ENCODE measurements around the gene SNTA1.
A peak's percentile ranks its signal among the peaks of the same experiment; 100 is the strongest.
"Not testable (repeated sequence)": the region's sequence is repeated elsewhere in the genome, so short reads cannot be mapped to it uniquely, and the experiment has no call there.

The SNTA1 gene

DNA sequence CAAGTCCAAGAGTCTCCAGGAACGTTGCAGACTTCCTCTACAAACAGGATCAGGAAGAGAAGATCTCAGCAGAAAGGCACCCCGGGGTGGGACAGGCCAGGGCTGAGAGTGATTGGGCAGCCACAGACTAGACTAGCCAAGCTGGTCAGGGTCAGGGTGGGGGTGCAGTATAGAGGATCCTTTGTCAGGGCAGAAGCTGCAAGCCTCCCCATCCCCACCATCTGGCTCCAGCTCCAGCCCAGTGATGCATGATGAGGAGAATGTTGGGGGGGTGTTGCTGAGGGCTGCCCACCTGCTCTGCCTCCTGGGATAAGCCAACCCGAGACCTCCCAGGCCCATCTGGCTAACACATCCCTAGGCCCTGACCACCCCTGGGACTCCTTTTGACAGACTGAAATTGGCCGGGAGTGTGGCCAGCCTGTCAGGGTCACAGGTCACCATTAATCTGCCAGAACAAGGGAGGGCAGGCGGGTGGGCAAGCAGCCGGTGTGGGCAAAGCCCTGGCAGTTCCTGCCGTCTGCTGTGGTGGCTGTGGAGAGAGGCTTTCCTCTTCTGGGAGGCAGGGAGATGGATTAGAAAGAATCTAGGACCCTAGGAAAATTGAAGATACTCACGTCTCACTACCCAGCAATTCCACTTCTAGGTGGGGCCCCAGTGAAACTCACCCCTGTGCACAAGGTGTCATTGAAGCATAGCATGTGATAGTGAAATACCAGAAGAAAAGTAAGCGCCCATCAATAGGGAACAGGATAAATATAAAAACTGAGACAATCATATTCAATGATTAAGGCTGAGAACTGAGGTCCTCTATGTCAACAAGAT lies 22.1 kb upstream of the SNTA1 start:
- peak; percentile 98 for DNase-seq

DNA sequence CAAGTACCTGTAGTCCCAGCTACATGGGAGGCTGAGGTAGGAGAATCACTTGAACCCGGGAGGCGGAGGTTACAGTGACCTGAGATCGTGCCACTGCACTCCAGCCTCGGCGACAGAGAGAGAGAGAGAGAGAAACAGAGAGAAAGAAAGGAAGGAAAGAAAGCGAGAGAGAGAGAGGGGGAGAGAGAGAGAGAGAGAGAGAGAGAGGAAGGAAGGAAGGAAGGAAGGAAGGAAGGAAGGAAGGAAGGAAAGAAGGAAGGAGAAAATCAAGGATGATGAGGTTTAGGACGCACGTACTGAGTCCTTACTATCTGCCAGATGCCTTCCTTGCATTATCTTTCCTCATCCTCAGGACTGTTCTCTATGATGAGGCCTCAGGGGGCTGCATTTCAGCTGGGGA lies 21.2 kb upstream of the SNTA1 start:
- DNase-seq: not testable (repeated sequence)

GRCh38 chr20:33463332-33464101 lies 20.0 kb upstream of the SNTA1 start:
- DNase-seq: peak; percentile 55

GRCh38 chr20:33460711-33461110 lies 17.1 kb upstream of the SNTA1 start:
- DNase-seq: peak; percentile 90

DNA sequence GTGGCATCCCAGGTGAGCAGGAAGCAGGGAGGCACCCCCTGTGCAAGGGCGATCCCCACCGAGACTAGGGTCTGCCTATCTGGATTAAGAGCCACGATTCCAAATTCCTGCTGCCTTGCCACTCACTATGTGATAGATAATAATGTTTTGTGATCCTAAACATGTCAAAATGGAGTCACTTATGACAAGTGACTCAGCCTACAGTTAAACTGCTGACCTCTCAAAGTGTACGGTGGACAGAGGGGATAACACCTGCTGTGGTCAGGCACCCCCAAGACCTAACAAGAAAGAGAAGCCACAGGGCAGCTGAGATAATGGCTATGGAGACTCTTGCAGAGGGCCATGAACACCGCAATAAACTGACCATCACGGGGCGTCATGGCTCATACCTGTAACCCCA lies 16.0 kb upstream of the SNTA1 start:
- no peak for DNase-seq

DNA sequence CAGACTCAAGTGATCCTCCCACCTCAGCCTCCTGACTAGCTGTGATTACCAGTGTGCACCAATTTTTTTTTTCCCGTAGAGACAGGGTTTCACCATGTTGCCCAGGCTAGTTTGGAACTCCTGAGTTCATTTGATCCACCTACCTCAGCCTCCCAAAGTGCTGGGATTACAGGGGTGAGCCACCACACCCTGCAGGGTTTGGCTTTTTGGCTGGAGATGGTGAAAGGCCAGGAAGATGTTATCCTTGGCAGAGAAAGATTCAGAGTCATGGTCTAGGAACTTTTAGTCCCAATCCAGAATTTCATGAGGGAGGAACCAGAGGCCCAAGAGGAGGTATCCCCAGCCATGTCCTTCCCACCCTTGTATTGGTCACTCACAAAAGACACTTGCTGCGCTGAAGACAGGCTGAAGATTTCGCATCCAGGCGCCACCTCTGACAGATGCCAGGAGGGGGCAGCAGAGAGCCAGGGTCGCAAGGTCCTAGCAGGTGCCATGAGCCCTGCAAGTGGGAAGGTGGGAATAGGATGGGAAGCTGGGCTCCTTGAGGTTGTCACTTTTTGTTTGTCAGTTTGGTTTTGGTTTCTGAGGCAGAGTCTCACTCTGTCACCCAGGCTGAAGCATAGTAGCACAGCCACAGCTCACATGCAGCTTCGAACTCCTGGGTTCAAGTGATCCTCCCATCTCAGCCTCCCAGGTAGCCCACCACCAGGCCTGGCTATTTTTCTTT lies 13.5 kb upstream of the SNTA1 start:
- DNase-seq: peak; percentile 86

GRCh38 chr20:33450867-33451266 lies 7.3 kb upstream of the SNTA1 start:
- DNase-seq: no peak

DNA sequence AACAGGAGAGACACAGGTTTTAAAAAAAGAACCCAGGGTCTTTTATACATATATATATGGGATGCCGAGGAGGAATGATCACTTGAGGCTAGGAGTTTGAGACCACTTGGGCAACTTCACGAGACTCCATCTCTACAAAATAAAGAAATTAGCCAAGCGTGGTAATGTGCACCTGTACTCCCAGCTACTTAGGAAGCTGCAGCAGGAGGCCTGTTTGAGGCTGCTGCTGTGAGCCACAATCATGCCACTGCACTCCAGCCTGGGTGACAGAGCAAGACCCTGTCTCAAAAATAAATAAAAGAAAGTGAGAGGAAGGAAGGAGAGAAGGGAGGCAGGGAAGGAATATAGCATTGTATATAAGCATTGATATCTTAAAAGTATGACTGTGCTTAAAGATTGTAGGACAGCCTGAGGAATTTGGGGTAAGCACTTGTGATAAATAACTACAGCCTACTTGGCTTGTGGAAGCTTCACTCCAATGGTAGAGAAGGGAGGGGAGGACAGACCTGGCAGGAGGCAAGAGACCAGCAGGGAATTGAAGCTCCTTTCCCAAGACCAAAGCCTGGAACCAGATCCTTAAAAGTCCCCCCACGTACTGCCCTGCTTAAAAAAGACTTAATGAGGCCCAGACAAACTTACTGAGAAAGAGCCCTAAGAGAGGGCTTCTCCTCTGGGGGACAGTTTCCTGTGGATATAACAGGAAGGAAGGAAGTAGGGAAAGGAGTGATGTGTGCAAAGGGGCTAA lies 2.5 kb upstream of the SNTA1 start:
- DNase-seq: no peak

DNA sequence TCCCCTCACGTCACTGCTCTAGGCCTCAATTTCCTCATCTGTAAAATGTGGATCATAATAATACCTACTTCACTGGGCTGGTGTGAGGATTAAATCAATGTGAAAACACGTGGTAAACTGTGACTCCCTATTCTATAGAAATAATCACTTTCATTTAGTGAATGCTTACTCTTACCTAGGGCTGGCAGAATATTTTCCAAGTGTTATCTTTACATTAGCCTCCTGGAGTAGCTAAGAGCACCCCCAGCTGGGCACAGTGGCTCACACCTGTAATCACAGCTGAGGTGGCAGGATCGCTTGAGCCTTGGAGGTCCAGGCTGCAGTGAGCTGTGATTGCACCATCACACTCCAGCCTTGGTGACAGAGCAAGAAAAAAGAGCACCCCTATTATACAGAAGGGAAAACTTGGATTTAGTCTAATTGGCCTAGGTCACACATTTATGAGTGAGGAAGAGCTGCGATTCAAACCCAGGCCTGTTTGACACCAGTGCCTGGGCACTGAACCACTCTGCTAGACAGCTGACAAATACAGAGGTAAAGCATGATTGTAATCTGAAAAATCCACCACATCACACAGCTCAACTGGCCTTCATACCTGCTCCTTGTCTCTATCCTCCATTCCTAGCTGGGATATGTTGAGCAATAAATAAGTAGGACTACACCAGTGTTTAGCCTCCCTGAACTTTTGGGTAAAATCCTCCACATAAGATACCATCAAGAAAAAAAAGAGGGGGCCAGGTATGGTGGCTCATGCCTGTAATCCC lies 1.4 kb upstream of the SNTA1 start:
- DNase-seq: peak; percentile 77

DNA sequence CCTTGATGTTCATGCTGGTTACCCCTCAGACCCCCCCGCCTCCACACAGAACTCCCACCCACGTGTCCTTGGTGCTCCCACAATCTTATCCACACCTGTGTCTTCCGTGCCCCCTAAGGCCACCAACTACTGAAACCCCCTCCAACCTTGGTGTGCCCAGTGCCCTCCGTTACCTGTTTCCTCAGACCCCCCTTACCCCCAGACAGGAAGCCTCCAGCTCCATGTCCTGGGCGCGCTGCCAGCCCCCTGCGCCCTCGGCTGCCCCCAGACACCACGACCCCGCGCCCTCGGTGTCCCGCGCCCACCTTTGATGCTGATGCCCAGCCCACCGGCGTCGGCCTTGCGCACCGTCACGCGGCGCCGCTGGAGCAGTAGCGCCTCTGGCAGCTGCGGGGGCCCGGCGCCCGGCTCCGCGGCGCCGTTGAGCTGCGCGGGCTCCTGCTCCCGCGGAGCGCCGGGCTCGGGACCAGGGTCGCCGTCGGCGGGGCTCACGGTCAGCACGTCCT lies 504 bp downstream of the SNTA1 start:
- DNase-seq: no peak

GRCh38 chr20:33442136-33443005 lies 1.2 kb downstream of the SNTA1 start:
- DNase-seq: peak; percentile 29

DNA sequence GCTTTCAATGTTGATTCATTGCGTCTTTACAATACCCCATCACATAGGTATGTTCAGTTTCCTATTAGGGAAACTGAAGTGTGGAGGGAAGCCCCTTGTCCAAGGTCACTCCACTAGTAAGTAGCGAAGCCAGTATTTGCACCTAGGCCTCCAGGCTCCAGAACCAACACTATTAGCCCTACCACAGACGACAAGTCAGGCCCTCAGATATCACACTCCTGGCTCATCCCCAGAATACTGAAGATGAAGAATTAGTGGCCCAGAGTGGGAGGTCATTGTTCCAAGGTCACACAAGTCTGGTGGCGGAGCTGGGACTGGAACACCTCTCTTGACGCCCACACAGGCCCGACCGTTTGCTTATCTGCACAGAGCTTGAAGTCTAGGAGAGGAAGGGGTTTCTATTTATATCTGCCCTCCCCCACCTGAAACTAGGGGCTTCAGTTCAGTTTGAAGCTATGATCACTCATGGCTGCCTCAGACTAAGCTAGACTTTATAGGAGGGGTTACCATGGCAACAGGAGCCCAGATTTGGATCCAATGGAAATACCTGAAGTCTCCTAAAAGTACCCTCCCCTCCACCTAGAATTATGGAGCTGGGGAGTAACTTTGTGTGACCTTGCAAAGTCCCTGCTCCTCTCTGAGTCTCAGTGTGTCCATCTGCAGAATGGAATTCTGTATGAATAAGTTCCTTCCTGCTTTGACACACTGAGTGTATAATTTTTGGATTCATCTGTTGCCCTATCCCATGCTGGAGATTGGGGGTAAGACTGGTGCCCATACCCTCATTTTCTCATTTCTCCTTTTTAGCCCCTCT lies 2.2 kb downstream of the SNTA1 start:
- peak; percentile 36 for DNase-seq

DNA sequence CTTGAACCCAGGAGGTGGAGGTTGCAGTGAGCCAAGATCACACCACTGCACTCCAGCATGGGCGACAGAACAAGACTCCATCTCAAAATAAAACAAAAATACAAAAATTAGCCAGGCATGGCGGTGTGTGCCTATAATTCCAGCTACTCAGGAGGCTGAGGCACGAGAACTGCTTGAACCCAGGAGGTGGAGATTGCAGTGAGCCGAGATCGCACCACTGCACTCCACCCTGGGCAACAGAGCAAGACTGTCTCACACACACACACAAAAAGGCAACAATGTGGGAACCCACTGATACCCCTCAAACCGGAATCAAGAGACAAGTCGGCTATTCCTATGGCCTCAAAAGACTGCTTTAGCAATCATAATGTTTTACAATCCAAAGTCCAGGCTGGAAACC lies 3.0 kb downstream of the SNTA1 start:
- not testable (repeated sequence) for DNase-seq

DNA sequence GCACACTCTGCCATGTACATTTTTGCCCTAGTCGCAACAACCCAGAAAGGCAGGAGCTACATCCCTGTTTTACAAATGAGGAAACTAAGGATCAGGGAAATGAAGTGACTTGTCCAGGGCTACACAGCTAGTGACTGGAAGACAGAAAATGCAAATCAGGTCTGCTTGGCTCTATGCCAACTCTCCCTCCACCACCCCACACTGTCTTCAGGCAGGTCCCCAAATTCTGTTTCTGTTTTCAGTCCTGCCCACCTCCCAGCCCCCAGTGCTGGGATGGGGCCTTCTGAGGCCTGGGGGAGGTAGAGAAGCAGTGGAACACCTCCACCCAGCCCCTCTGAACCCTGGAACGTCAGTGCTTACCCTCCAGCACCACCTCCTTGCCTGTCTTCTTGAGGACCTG lies 5.1 kb downstream of the SNTA1 start:
- DNase-seq: no peak

DNA sequence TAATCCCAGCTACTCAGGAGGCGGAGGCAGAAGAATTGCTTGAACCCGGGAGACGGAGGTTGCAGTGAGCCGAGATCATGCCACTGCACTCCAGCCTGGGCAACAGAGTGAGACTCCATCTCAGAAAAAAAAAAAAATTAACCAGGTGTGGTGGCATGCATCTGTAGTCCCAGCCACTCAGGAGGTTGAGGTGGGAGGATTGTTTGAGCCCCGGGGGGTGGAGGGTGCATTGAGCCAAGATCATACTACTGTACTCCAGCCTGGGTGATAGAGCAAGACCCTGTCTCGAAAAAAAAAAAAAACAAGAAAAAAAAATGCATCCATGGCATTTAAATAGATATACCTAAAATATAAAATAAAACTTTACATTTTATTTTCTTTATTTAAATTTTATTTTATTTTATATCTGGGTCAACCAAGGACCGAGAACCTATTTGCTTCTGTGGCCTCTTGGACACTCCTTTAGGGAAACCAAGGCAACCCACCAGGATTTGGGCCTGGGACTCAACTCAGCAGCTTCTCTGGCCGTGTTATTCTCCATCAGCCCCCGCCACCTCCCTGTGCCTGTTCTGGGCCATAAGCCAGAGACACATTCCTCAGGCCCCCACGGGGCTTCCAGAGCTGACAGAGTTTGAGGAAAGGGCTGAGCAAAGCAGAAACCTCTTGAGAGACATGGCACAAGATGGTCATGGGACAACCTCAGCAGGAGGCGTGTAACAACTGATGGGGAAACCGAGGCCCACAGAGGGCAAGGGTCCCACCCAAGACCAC lies 6.2 kb downstream of the SNTA1 start:
- no peak for DNase-seq

DNA sequence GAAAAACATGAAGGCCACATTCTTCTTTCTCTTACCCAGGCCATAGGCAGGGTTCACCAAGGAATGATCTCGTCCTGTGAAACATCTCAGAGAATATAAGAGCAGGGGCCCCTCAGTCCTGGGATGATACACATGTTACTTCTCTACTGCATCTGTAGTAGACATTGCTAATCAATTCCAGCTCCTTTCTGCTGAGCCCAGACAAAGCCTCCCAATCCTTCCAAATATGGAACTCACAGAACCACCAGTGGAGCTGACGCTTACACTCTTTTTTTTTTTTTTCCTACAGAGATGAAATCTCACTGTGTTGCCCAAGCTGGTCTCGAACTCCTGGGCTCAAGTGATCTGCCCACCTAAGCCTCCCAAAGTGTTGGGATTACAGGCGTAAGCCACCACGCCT lies 9.1 kb downstream of the SNTA1 start:
- no peak for DNase-seq

- no peak for DNase-seq
These were observed 9.9 kb downstream of the SNTA1 start for GRCh38 chr20:33433465-33434234.

GRCh38 chr20:33431797-33432381 lies 11.7 kb downstream of the SNTA1 start:
- DNase-seq: no peak

Measured in NCI-H69 (cell line).